ENCODE measurements around the gene FAIM2. TPM values are rescaled to one million over a fixed set of nuclear protein-coding genes. Genes with fewer than 3 reads are reported as not detected.
A peak's percentile ranks its signal among the peaks of the same experiment; 100 is the strongest.

Gene FAIM2
- total RNA-seq, 1 donor from 2014 or later, result 1.2 TPM

- TF ChIP-seq CTCF (IDR thresholded peaks at IDR 0.05), result peak; percentile 89
- Histone ChIP-seq H3K4me3 (peak overlapping the region; percentile 28), H3K4me1 (peaks cover 11% of the 10 kb centered on the region), H3K9me3 (no peaks in the 10 kb centered on the region), H3K27me3 (no peaks in the 10 kb centered on the region), H3K36me3 (no peaks in the 10 kb centered on the region), H3K27ac (no peak overlapping the region)
- intact Hi-C loops (cut with DNase I), result no loop called here
- DNase-seq (peak; percentile 90), ATAC-seq (peak; percentile 94)
These were observed 41.8 kb upstream of the FAIM2 start for GRCh38 chr12:49945394-49946080.

- Histone ChIP-seq H3K4me1 (peaks cover 11% of the 10 kb centered on the region), H3K9me3 (no peaks in the 10 kb centered on the region), H3K27me3 (no peaks in the 10 kb centered on the region), H3K36me3 (no peaks in the 10 kb centered on the region), H3K27ac (no peak overlapping the region), H3K4me3 (no peak overlapping the region)
- intact Hi-C loops (cut with DNase I), result no loop called here
- peak; percentile 28 for DNase-seq
- TF ChIP-seq CTCF (IDR thresholded peaks at IDR 0.05), result no peak
- no peak for ATAC-seq
These were observed 41.0 kb upstream of the FAIM2 start for GRCh38 chr12:49944718-49945117.

- Histone ChIP-seq H3K27ac (no peak overlapping the region), H3K4me1 (peaks cover 11% of the 10 kb centered on the region), H3K27me3 (no peaks in the 10 kb centered on the region), H3K4me3 (no peak overlapping the region), H3K9me3 (no peaks in the 10 kb centered on the region), H3K36me3 (no peaks in the 10 kb centered on the region)
- no peak for TF ChIP-seq CTCF (IDR thresholded peaks at IDR 0.05)
- ATAC-seq (no peak), DNase-seq (peak; percentile 40)
- intact Hi-C loops (cut with DNase I), result no loop called here
These were observed 40.3 kb upstream of the FAIM2 start for GRCh38 chr12:49944046-49944445.

- DNase-seq (no peak), ATAC-seq (no peak)
- intact Hi-C loops (cut with DNase I), result no loop called here
- no peak for TF ChIP-seq CTCF (IDR thresholded peaks at IDR 0.05)
- Histone ChIP-seq H3K4me3 (no peak overlapping the region), H3K27me3 (no peaks in the 10 kb centered on the region), H3K9me3 (no peaks in the 10 kb centered on the region), H3K4me1 (peaks cover 11% of the 10 kb centered on the region), H3K36me3 (no peaks in the 10 kb centered on the region), H3K27ac (no peak overlapping the region)
These were observed 39.9 kb upstream of the FAIM2 start for GRCh38 chr12:49943625-49943960.

- no peaks in the 10 kb centered on the region for H3K27me3 ChIP-seq
- no peaks in the 10 kb centered on the region for H3K9me3 ChIP-seq
- no peak overlapping the region for H3K27ac ChIP-seq
- H3K4me3 ChIP-seq, result no peak overlapping the region
- ATAC-seq, result peak; percentile 77
- H3K4me1 ChIP-seq, result peaks cover 11% of the 10 kb centered on the region
- no peaks in the 10 kb centered on the region for H3K36me3 ChIP-seq
- DNase-seq, result peak; percentile 69
- TF ChIP-seq CTCF (IDR thresholded peaks at IDR 0.05), result no peak
- intact Hi-C loops (cut with DNase I), result no loop called here
These were observed 39.4 kb upstream of the FAIM2 start for GRCh38 chr12:49942921-49943624.
